SK-N-MC (cell line): ENCODE measurements around the gene ABTB2.

Experiments
- EZH2 ChIP-seq: fragments of 200-600 bp; sonication (generic); IDR thresholded peaks from one replicate; pipeline ENCODE4 v1.6.1; 2017; ENCODE audit warnings: antibody characterized with exemption
- FOXP2 ChIP-seq: optimal IDR thresholded peaks from 2 replicates; pipeline ENCODE3; 2011; ENCODE audit warnings: mild to moderate bottlenecking, moderate library complexity; ENCODE audit not compliant: insufficient read depth; ENCODE audit errors: extremely low read length, control extremely low read depth
- POLR2AphosphoS5 ChIP-seq: IDR thresholded peaks from 2 replicates; pipeline ENCODE4 v1.6.1; 2012; ENCODE audit warnings: mild to moderate bottlenecking, low read depth, low read length, borderline replicate concordance

DNA sequence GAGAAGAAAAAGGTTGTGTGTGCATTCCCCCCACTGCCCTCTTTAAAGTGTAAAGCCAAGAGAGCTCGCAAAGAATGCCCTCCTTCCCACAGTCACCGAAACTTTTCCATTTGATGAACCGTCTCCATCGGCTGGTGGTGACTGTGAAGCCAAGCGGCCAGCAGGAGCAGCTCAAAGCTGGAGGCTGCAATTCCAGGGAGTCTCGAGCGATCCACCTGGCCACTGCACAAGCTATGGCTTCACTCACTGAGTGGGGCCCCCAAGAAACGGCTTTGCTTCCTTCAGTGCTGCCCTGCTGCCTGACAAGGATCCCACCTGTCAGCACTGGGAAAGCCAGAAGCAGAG, 117.7 kb downstream of the ABTB2 start:
- TF ChIP-seq POLR2AphosphoS5 (no peak), EZH2 (no peak), FOXP2 (no peak)
